Muscle of arm (tissue), 14 donors: ENCODE measurements around the gene TNFSF13. TPM values are rescaled to one million over a fixed set of nuclear protein-coding genes. Genes with fewer than 3 reads are reported as not detected.

Experiments
- DNase-seq: peaks from one replicate; pipeline ENCODE4 v3.0.0-alpha.2; 2013
- long read RNA-seq, 11 donors: transcript quantifications; one replicate each; lab custom pipeline, GENCODE V29; 2026
- polyA plus RNA-seq, 12 donors: library from polyadenylated mRNA; unstranded; fragments of 120-200 nt; gene quantifications; one replicate each; pipeline ENCODE4 v1.2.1, GENCODE V29; 2013; ENCODE audit not compliant: insufficient read length in 12 of 12

Gene TNFSF13, protein sequence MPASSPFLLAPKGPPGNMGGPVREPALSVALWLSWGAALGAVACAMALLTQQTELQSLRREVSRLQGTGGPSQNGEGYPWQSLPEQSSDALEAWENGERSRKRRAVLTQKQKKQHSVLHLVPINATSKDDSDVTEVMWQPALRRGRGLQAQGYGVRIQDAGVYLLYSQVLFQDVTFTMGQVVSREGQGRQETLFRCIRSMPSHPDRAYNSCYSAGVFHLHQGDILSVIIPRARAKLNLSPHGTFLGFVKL
- 10 to 100 TPM in 1 of 12 donors, 1 to 10 TPM in 10, not detected in 1; 2.8 to 21.1 (median 4.4) TPM for polyA plus RNA-seq
- long read RNA-seq, donor 1, partial matches to known transcripts = 0 of 1 reads
- long read RNA-seq, donor 1, other reads (novel, unspliced or antisense) = 0 of 1 reads
- long read RNA-seq, donor 2, partial matches to known transcripts = 0 of 1 reads
- long read RNA-seq, donor 2, other reads (novel, unspliced or antisense) = 0 of 1 reads
- long read RNA-seq, donor 3 = 0 reads
- long read RNA-seq, donor 4 = 0 reads
- long read RNA-seq, donor 5, partial matches to known transcripts = 0 of 1 reads
- long read RNA-seq, donor 5, other reads (novel, unspliced or antisense) = 0 of 1 reads
- long read RNA-seq, donor 6, partial matches to known transcripts = 0 of 2 reads
- long read RNA-seq, donor 6, other reads (novel, unspliced or antisense) = 0 of 2 reads
- long read RNA-seq, donor 7 = 0 reads
- long read RNA-seq, donor 8, partial matches to known transcripts = 0 of 1 reads
- long read RNA-seq, donor 8, other reads (novel, unspliced or antisense) = 0 of 1 reads
- long read RNA-seq, donor 9 = 0 reads
- long read RNA-seq, donor 10, partial matches to known transcripts = 0 of 1 reads
- long read RNA-seq, donor 10, other reads (novel, unspliced or antisense) = 0 of 1 reads
- long read RNA-seq, donor 11, partial matches to known transcripts = 0 of 3 reads
- long read RNA-seq, donor 11, other reads (novel, unspliced or antisense) = 0 of 3 reads

DNA sequence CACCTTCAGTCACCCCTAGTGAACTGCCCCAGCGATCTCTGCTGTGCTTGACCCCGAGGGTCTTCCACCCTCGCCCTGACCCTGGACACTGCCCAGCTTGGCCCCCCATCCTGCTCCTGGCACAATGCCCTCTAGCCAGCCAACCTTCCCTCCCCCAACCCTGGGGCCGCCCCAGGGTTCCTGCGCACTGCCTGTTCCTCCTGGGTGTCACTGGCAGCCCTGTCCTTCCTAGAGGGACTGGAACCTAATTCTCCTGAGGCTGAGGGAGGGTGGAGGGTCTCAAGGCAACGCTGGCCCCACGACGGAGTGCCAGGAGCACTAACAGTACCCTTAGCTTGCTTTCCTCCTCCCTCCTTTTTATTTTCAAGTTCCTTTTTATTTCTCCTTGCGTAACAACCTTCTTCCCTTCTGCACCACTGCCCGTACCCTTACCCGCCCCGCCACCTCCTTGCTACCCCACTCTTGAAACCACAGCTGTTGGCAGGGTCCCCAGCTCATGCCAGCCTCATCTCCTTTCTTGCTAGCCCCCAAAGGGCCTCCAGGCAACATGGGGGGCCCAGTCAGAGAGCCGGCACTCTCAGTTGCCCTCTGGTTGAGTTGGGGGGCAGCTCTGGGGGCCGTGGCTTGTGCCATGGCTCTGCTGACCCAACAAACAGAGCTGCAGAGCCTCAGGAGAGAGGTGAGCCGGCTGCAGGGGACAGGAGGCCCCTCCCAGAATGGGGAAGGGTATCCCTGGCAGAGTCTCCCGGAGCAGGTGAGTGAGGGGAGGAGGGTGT is at the start of gene TNFSF13:
Gene TNFSF13, plus strand, starts transcription at position 207 of the 776 bp plus-strand sequence. Its CDS starts 290 bp downstream, at position 497.
- no peak for DNase-seq

DNA sequence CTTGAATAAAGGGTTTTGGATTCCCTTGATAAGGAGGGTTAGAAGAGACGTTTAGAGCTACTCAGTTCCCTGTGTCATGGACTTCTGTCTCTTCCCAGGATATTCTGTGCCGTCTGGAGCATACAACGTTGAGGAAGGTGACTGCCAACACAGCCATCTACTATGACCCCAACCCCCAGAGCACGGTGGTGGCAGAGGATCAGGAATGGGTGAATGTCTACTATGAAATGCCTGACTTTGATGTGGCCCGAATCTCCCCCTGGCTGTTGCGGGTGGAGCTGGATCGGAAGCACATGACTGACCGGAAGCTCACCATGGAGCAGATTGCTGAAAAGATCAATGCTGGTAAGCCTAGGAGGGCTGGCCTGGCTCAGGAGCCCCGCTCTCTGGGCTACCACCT is 49.7 kb upstream of the TNFSF13 start:
- no peak for DNase-seq

DNA sequence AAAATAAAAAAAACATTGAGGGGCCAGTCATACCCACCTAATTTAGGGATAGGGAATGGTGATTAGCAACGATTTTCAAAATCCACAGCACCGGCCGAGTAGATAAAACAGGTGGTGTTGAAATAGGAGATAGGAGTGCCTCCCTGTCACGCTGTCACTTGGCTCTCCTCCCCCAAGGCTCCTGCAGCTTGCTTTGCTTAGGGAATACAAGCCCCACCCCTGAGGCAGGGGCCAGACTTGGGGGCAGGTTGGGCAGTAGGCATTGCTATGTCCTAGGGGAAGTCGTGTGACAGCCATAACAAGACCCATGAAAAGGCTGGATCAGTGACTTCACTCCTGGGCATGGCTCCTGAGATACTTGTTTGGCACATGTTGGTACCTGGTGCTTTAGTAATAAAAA is 48.6 kb upstream of the TNFSF13 start:
- DNase-seq = no peak

DNA sequence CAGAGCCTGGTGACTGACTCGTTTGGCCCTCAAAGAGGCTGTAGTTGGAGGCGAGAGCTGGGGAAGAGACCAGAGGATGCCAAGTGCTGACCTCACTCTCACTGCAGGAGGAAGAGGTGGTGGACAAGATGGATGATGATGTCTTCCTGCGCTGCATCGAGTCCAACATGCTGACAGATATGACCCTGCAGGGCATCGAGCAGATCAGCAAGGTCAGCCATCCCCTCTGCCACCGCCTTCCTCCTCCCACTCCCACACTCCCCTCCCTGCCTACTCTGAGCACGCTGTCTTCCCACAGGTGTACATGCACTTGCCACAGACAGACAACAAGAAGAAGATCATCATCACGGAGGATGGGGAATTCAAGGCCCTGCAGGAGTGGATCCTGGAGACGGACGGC is 47.4 kb upstream of the TNFSF13 start:
- no peak for DNase-seq

DNA sequence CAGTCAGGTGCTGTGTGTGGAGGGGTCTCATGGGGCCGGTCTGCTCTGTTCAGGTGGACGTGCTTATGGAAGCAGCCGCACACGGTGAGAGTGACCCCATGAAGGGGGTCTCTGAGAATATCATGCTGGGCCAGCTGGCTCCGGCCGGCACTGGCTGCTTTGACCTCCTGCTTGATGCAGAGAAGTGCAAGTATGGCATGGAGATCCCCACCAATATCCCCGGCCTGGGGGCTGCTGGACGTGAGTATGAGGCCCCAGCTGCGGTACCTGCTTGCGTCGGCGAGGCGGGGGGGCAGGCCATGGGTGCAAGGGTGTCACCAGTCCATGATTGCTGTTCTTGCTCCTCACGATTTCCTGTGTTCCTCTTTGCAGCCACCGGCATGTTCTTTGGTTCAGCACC is 46.4 kb upstream of the TNFSF13 start:
- no peak for DNase-seq

DNA sequence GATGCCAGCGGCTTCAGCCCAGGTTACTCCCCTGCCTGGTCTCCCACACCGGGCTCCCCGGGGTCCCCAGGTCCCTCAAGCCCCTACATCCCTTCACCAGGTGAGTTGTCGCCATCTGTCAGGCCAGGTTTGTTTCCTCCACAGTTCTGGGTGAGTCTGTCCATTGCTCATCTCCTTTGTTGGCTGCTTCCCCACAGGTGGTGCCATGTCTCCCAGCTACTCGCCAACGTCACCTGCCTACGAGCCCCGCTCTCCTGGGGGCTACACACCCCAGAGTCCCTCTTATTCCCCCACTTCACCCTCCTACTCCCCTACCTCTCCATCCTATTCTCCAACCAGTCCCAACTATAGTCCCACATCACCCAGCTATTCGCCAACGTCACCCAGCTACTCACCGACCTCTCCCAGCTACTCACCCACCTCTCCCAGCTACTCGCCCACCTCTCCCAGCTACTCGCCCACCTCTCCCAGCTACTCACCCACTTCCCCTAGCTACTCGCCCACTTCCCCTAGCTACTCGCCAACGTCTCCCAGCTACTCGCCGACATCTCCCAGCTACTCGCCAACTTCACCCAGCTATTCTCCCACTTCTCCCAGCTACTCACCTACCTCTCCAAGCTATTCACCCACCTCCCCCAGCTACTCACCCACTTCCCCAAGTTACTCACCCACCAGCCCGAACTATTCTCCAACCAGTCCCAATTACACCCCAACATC is 45.6 kb upstream of the TNFSF13 start:
- no peak for DNase-seq

DNA sequence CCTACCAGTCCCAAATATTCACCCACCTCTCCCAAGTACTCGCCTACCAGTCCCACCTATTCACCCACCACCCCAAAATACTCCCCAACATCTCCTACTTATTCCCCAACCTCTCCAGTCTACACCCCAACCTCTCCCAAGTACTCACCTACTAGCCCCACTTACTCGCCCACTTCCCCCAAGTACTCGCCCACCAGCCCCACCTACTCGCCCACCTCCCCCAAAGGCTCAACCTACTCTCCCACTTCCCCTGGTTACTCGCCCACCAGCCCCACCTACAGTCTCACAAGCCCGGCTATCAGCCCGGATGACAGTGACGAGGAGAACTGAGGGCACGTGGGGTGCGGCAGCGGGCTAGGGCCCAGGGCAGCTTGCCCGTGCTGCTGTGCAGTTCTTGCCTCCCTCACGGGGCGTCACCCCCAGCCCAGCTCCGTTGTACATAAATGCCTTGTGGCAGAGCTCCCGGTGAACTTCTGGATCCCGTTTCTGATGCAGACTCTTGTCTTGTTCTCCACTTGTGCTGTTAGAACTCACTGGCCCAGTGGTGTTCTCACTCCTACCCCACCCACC is 44.6 kb upstream of the TNFSF13 start:
- no peak for DNase-seq

DNA sequence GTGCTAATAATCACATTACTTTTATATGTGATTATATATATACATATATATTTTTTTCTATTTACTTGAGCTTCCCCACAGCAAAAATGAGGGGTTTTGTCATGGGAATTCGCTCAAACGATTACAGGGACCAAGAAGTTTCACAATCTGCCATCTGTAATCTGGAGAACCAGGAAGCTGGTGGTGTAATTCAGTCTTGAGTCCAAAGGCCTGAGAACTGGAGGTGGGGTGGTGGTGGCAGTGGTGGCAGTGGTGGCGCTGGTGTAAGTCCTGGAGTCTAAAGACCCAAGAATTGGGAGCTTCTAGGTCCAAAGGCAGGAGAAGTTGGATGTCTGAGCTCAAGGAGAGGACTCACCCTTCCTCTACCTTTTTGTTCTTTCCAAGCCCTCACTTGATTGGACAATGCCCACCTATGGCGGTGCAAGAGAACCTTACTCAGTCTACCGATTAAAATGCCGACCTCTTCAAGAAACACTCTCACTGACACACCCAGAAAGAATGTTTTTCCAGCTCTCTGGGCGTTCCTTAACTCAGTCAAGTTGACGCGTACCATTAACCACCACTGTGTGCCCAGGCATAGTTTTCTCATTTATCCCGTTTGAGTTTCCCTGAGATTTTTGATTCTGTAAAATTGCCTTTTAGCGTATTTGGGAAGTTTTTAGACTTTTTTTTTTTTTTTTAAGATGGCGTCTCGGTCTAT is 42.5 kb upstream of the TNFSF13 start:
- DNase-seq = no peak

DNA sequence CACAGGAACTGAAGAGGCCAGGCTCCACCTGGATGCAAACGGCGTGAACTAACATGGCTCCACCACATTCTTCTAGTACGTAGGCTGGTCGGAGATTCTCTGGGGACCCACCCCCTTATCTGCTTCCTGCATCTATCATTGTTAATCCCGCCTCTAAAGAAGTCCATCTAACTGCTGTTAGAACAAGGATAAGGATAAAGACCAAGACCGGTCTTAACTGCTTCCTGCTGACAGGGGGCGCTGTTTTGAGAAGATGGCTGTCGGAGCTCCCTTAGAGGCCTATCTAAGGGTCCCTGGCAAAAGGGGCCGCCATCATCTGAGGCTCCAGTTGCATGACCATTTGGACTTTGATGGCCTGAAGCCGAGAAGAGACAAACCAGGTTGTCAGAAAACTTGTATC is 35.5 kb upstream of the TNFSF13 start:
- DNase-seq = no peak

DNA sequence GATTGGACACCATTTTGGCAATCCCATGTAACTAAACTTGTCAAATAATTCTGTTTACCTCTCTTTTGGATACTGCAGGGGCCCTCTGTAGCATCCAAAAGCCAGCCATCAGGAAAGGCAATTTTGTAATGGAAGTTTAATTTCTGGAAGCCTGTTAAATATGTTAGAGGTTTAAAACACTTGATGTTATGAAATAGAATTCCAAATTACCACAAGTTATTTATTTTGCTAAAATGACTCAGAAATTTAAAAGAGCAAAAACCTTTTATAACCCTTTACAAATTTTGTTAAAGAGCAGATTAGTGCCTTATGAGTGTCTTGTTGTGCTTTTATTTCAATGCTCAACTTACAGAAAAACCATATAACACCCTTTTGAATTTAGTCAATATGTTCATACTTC is 29.7 kb upstream of the TNFSF13 start:
- no peak for DNase-seq

DNA sequence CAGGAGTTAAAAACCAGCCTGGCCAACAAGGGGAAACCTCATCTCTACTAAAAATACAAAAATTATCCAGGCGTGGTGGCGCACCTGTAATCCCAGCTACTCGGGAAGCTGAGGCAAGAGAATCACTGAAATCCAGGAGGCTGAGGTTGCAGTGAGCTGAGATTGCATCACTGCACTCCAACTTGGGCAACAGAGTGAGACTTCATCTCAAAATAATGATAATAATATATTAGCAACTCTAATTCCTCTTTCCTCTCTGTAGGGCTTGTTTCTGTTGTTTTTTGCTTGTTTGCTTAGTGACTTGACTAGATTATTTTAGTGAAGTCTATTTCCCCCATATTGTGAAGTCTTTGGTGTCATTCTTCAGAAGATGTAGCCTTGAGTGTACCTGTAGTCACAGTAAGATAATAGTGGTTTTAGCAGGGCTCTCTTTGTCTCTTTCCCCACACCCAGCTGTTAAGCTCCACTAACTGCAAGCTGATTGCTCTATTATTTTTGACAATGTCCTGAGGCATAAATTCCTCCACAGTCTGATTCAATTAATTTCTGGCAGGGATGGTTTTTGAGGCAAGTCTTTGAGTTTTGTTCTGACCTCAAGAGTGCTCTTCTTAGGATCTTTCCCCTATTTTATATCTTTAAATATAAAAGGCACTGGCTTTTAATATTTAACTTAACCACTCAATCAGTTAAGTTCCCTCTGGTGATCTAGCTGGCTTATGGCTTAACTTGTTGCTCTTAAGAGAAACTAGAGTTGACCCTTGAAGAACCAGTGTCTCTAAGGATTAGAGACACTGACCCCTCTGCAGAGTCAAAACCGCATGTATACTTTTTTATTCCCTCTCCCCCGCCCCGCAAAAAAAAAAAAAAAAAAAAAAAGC is 28.3 kb upstream of the TNFSF13 start:
- no peak for DNase-seq

DNA sequence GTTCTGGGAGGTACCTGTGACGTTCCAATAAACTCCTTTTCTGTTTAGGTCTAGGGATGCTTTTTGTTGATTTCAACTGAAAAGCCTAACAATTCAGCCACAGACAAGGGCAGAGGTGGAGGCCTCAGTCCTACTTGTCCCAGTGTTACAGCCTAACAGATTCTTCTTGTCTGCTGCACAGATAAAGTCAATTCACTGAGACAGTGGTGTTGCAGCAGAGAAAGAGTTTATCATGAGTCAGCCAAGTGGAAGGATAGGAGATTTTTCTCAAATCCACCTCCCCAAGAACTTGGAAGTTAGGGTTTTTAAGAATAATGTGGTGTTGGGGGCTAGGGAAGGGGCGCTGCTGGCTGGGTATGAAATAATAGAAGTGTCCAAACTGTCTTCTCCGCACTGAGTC is 20.5 kb upstream of the TNFSF13 start:
- DNase-seq = no peak

DNA sequence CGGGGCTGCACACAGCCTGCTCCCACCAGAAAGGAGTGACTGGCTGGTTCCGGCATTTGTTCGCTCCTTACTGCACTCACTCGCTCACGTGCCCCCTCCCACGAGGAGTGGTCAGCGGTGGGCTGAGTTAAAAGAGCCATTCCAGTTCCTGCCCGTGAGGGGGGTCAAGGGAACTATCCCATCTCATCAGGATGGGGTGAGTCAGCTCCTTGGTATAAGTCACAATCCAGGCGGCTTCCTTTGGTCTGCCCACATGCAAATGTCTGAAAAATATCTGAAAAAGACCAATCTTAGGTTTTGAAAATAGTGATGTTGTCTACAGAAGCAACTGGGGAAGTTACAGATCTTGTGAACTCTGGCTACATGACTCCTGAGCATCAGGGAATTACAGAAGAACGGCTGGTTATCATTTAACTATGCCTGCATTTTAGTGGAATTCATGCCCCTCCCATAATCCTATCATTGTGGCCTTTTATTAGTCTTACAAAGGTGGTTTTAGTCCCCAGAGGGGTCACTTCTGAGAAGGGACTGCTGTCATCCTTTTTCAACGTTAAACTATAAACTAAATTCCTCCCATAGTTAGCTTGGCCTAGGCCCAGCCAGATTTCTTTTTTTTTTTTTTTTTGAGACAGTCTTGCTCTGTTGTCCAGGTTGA is 19.5 kb upstream of the TNFSF13 start:
- no peak for DNase-seq

DNA sequence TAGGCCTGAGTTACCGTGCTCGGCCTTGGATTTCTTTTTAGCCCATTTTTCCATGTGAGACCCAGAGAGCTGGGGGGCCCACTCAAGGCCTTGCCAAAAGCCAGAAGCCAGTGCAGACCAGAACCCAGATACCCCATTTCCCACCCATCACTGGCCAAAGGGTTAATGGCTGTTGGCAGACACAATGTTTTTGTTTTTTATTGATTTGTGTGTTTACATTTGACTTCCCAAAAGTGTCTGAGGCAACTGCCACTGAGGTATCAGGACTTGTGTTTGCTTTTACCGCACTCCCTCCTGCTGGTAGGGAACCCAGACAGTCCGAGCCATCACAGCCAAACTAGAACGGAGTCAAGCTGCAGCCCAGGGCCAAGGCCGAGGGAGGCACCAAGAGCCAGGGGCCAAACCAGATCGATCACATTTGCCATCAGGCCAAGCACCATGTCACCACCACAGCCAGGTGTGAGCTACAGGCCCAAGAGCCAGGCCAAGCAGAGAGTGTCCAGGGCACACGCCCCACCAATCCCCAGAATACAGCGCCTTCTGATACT is 17.4 kb upstream of the TNFSF13 start:
- DNase-seq = no peak

DNA sequence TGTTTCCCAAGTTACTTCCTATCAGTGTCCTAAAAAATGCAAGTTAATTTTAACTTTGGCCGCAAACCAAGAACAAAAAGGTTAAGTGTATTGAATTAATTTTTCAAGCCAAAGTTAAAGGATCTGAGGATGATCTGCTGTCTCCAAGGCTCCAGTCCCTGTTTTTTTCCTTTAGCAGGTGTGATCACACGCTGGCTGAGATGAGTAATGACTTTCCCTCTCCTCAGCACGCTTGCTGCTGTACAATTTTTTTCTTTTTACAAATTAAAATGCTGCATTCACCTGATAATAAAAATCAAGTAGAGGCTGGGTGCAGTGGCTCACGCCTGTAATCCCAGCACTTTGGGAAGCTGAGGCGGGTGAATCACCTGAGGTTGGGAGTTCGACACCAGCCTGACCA is 13.6 kb upstream of the TNFSF13 start:
- no peak for DNase-seq

DNA sequence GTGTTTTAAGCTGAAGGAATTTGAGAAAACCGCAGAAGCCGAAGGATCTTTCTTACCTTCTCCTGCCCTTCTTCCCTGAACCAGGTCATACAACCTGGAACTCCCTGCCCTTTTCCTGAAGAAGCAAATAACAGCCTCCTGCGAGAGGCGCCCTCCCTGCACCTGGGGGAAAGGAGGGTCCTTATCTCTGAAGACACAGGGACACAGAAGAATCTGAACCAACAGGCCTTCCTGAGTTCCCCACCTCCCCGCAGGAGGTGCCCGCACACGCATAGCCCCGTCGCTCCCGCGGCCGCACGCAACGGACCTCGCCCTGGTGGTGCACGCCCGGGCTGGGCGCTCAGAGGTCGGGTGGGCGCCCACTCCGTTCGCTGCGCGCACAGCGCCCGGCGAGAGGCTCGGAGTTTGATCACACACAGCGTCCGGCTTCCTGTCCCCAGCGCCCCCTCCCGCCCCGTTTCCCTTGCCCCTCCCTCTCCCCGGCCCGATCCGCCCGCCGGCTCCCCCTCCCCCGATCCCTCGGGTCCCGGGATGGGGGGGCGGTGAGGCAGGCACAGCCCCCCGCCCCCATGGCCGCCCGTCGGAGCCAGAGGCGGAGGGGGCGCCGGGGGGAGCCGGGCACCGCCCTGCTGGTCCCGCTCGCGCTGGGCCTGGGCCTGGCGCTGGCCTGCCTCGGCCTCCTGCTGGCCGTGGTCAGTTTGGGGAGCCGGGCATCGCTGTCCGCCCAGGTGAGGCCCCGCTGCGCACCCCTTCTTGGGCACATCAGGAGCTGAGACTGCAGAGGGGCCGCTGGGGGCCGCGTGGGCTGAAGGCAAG is 9.8 kb upstream of the TNFSF13 start, which contains the start of gene TNFSF12:
Gene TNFSF12, plus strand, starts transcription at position 474 of the 816 bp plus-strand sequence. Its CDS starts 96 bp downstream, at position 570.
- DNase-seq = no peak

DNA sequence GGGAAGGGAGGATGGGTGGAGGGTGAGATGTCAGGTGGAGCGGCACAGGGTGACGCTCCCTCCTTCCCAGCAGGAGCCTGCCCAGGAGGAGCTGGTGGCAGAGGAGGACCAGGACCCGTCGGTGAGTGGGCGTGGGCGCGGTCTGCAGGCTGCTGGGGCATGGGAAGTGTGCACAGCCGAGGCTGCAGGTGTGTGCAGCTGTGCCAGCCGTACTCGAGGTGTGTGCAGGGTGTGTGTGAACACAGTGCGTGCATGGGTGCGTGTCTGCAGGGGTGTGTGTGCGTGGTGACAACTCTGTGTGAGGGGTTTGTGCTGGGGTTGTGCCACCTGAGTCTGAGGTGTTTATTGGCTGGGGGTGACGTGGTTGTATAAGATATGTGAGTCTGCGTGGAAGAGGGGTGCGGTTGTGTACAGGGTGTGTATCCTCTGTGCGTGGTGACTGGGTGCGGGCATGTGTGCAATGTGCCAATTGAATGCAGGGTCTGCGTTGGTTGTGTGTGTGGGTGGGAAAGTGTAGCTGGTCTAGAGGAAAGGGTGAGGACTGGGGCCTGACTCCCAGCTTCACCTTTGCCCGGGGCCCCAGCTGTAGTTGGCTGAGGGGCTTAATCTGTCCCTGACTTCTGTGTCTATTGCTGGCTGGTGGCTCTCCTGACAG is 9.0 kb upstream of the TNFSF13 start:
- no peak for DNase-seq
